ENCODE data around the gene GOLGA1.

GRCh38 chr9:124885551-124885950, 55.3 kb downstream of the GOLGA1 start:
- no peak for TF ChIP-seq POLR2A (IDR thresholded peaks at IDR 0.05)
- no peak for TF ChIP-seq EP300 (IDR thresholded peaks at IDR 0.05)
- TF ChIP-seq CTCF (IDR thresholded peaks at IDR 0.05), result no peak
- no peak for TF ChIP-seq POLR2AphosphoS5 (IDR thresholded peaks at IDR 0.05)

Data from upper lobe of left lung (tissue), 4 donors.